HG03175 (cell line): ENCODE measurements around the gene APOC3.

ENCODE experiments used
- ATAC-seq: cut with Tn5 transposase; IDR thresholded peaks from one replicate; pipeline ENCODE4 v1.9.1; 2021; ENCODE audit warnings: mild to moderate bottlenecking, moderate library complexity; ENCODE audit not compliant: unreplicated experiment

Gene APOC3

GRCh38 chr11:116829525-116830183 lies at the start of gene APOC3:
TSS of gene APOC3 (plus strand) at chr11:116829907. CDS start at chr11:116830583, 676 bp downstream.
- no peak for ATAC-seq

GRCh38 chr11:116782728-116783127 lies 47.0 kb upstream of the APOC3 start:
- ATAC-seq: no peak

- ATAC-seq: no peak
These were observed 43.4 kb upstream of the APOC3 start for GRCh38 chr11:116786326-116786725.

- ATAC-seq: no peak
These were observed 42.7 kb upstream of the APOC3 start for GRCh38 chr11:116786966-116787365.

DNA sequence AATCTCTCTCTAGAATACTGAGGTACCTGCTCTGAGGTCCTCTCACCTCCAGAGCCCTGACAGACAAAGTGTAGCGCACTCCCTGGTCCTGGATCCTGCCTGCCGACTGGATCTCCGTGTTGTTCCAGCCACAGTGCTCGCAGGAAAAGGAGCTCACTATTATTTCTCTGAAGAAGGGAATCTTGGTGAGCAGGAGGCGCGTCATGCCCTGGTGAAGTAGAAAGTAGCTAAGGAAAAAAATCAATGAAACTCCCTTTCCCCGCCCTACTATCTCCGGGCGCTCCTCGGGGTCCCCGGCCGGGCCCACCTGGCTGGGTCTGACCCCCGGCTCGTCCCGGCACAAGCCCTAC lies 42.3 kb upstream of the APOC3 start:
- ATAC-seq: peak; percentile 18

- ATAC-seq: peak; percentile 89
These were observed 41.8 kb upstream of the APOC3 start, which contains the start of gene ZPR1 for GRCh38 chr11:116787786-116788486. TSS of gene ZPR1 (minus strand) at chr11:116788023. CDS start at chr11:116787990, 33 bp downstream.

DNA sequence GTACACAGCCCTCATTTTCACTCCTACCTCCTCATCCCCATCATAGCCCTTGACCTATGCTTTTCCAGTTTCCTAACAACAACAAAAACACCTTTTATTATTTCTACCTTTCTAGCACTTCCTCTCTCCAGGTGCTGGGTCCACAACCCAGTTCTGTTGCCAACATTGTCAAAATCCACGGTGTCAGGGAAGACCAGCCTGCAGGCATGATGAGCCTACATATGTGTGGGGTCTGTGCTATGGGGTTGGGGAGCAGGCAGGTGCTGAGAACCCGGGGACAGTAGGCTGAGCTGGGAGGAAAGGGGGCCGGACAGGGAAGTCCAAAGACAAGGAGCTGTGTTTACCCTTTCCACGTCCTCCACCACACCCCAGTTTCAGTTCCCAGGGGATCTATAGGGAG lies 41.2 kb upstream of the APOC3 start:
- no peak for ATAC-seq

DNA sequence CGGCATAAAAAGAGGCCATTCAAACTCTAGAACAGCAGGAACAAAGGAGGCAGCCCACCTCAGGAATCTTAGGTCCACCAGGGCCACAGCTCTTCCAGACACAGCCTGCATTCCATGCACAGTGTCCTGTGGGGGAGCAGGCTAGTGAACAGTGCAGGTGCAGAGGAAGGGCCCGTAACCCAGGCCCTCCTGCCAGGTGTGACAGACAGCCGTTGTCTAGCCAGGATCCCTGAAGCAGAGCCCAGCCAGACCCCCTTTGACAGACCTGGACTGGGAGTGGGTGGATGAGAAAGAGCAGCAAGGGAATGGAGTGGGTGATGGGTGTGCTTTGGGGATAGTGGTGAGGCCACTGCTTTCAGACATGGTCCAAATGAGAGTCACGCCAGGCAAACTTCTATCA lies 40.7 kb upstream of the APOC3 start:
- ATAC-seq: no peak

DNA sequence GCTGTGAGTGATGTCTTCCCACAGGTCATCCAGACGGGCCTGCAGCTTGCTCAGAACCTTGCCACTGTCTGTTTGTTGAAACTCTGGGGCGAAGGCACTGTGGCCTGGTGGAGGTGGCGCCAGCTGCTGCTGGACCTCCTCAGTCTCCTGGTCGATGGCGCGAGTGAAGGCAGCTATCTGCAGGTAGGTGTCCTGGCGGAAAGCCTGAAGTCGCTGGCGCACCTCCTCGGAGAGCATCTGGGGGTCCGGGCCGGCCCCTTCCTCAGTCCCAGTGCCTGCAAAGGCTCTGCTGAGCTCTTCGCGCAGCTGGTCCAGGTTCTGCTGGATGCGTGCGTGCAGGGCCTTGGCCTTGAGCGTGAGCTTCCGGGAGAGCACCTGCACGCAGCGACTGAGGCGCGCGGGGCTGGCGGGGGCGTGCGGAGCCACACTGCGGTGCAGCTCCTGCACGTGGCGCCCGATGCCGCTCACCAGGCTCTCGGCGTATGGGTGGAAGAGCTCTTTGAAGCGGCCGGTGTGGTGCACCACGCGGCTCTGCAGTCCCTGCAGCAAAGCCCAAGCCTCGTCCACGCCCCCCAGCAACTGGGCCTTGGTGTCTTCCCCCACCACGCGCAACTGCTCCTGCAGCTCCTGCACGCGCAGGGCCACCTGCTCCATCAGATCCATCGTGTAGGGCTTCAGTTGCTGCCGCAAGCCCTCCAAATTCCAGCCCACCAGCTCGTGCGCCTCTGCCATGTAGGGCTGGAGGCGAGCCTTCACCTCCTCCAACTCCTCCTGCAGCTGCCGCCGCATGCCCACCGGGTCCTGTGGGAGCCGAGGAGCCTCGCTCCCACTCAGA lies 39.3 kb upstream of the APOC3 start:
- no peak for ATAC-seq

DNA sequence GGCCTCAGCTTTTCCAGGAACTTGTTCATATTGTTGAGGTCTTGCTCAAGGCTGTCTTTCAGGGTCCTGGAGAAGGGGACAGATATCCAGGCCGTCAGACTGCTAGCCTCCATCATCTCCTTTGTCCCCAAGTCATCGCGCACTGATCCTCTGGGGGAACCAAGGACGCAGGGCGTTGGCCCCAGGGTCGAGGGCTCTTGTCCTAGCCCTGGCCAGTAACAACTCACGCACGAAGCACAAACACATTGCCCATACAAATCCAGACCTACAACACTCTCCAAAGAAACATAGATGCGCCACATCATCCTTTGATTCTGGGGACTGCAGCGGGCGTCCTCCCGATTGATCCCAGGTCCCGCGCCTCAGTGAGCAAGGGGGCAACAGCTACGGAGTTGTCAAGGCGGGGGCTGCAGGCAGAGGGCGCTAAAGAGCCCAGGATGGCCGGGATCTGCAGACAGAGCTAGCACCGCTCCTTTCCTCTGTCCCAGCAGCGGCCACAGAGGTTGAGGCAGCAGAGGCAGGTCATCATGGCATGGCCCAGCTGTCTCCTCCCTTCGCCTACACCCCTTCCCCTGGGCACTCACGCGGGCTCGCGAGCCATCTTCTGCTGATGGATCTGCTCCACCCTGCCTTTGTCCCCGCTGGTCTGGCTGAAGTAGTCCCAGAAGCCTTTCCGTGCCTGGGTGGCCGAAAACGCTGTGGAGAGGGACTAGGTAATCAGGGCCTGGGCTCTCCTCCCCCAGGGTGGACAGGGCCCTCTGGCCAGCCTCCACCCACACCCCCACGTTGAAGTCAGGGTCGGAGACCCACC lies 38.5 kb upstream of the APOC3 start:
- peak; percentile 38 for ATAC-seq

DNA sequence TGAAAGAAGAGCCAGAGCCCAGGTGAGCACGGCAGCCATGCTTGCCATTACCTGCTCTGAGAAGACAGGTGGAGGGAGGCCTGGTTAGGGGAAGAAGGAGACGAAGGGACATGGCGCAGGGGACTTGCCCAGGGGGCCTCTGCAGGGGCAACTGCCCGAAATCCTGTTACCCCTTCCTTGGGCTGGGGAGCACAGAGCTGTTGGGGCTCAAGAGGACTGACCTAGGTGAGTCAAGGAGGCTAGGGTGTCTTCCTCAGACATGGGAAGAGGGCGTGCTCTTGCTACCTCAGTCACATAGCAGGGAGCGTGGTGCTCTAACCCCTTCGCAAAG lies 37.9 kb upstream of the APOC3 start, which contains the start of gene APOA5:
TSS of gene APOA5 (minus strand) at position 67 of the 331 bp plus-strand sequence. CDS start at position 48, 19 bp downstream.
- ATAC-seq: no peak

- ATAC-seq: no peak
These were observed 37.4 kb upstream of the APOC3 start for GRCh38 chr11:116792144-116792868.

- ATAC-seq: no peak
These were observed 36.6 kb upstream of the APOC3 start for GRCh38 chr11:116792869-116793771.

GRCh38 chr11:116793772-116794097 lies 36.0 kb upstream of the APOC3 start:
- no peak for ATAC-seq

GRCh38 chr11:116794851-116795250 lies 34.9 kb upstream of the APOC3 start:
- no peak for ATAC-seq

GRCh38 chr11:116796548-116796947 lies 33.2 kb upstream of the APOC3 start:
- no peak for ATAC-seq

- no peak for ATAC-seq
These were observed 31.9 kb upstream of the APOC3 start for GRCh38 chr11:116797816-116798215.

GRCh38 chr11:116798368-116798767 lies 31.3 kb upstream of the APOC3 start:
- no peak for ATAC-seq

GRCh38 chr11:116800610-116801009 lies 29.1 kb upstream of the APOC3 start:
- no peak for ATAC-seq
